H1 (cell line): ENCODE data around the gene ASTN2. TPM values are rescaled to one million over a fixed set of nuclear protein-coding genes. Genes with fewer than 3 reads are reported as not detected.

Experiments used
- ATF3 ChIP-seq: IDR thresholded peaks from 2 replicates; pipeline ENCODE4 v1.6.1; 2011; ENCODE audit warnings: low read depth, mild to moderate bottlenecking, low read length; ENCODE audit not compliant: insufficient read depth
- CBX8 ChIP-seq: fragments of 300-800, 300-1000 bp; sonication (generic); IDR thresholded peaks from 2 replicates; pipeline ENCODE4 v1.7.1; 2016; ENCODE audit warnings: low read depth, low read length, borderline replicate concordance
- CHD1 ChIP-seq: IDR thresholded peaks from 2 replicates; pipeline ENCODE4 v1.6.1; 2012; ENCODE audit warnings: low read depth, low read length, improper control_type of control experiment
- CHD2 ChIP-seq: IDR thresholded peaks from 2 replicates; pipeline ENCODE4 v1.6.1; 2012; ENCODE audit warnings: low read length, improper control_type of control experiment
- CHD7 ChIP-seq: fragments of 300-600 bp; sonication (generic); IDR thresholded peaks from 2 replicates; pipeline ENCODE4 v1.7.1; 2012; ENCODE audit warnings: low read length, moderate library complexity, mild to moderate bottlenecking, inconsistent platforms; ENCODE audit not compliant: insufficient replicate concordance
- GABPA ChIP-seq: IDR thresholded peaks from 2 replicates; pipeline ENCODE4 v1.6.1; 2011; ENCODE audit warnings: mild to moderate bottlenecking, low read length, moderate library complexity, borderline replicate concordance; ENCODE audit not compliant: insufficient read depth
- KDM5A ChIP-seq: fragments of 200-600 bp; IDR thresholded peaks from 2 replicates; pipeline ENCODE4 v1.7.1; 2012; ENCODE audit warnings: mild to moderate bottlenecking, low read length, inconsistent platforms, mixed read lengths
- RFX5 ChIP-seq: IDR thresholded peaks from 2 replicates; pipeline ENCODE4 v1.6.1; 2011; ENCODE audit warnings: low read depth, low read length, improper control_type of control experiment, borderline replicate concordance
- SAP30 ChIP-seq: fragments of 300-600 bp; sonication (generic); IDR thresholded peaks from 2 replicates; pipeline ENCODE4 v1.7.1; 2012; ENCODE audit warnings: low read length, moderate library complexity, mild to moderate bottlenecking, inconsistent platforms; ENCODE audit not compliant: insufficient read depth, insufficient replicate concordance
- SIX5 ChIP-seq: IDR thresholded peaks from 2 replicates; pipeline ENCODE4 v1.6.1; 2011; ENCODE audit warnings: mild to moderate bottlenecking, low read depth, low read length
- SP4 ChIP-seq: IDR thresholded peaks from 2 replicates; pipeline ENCODE4 v1.6.1; 2012; ENCODE audit warnings: low read length, inconsistent platforms
- SRF ChIP-seq: IDR thresholded peaks from 2 replicates; pipeline ENCODE4 v1.6.1; 2011; ENCODE audit warnings: mild to moderate bottlenecking, low read depth, low read length, moderate library complexity
- polyA plus RNA-seq, 7 experiments: library from polyadenylated mRNA; depleted of rRNA in 3 of 7; stranded (reverse) in 5 of 7; unstranded in 2 of 7; fragments of >200 nt in 5 of 7; fragments of 200-250 nt in 2 of 7; gene quantifications; 1 replicate in 5 of 7; 2 replicates in 1 of 7; 4 replicates in 1 of 7; pipeline versions ENCODE4 v1.2.1 to v1.2.3, GENCODE V29; 2011 to 2013; ENCODE audit warnings: missing spikeins in 2 of 7, mixed read lengths in 2 of 7
- total RNA-seq: library from RNA; stranded (reverse); fragmentation: NEBNext Ultra II Directional; extraction: Animal tissue kit (Norgen Biotek cat#: 25700); gene quantifications from 2 replicates; pipeline ENCODE4 v1.2.1, GENCODE V29; 2021

The ASTN2 gene
- total and polyA plus RNA-seq, 2 of the 8 experiments (the other 6 are each of a cell fraction or from before 2014, with no cell fraction given), result 8.2 to 13.7 TPM

- TF ChIP-seq CHD7 (no peak), ATF3 (no peak), RFX5 (no peak), CHD1 (no peak), SP4 (no peak), GABPA (no peak), CHD2 (no peak), SIX5 (no peak), SAP30 (no peak), SRF (no peak), CBX8 (no peak), KDM5A (no peak)
Observed at GRCh38 chr9:116383936-116384335, 1030.9 kb downstream of the ASTN2 start (continued).
